PC-9 (cell line): Measurements from ENCODE around the gene GPR45. TPM values are rescaled to one million over a fixed set of nuclear protein-coding genes. Genes with fewer than 3 reads are reported as not detected.

Experiments used
- BruUV-seq: library from RNA; stranded (reverse); fragments of 400-500 nt; replicated peaks from 2 replicates; lab custom pipeline; 2021; lab: Mats Ljungman, UMichigan
- CTCF ChIA-PET: fragments of 300-600 bp; sonication (Branson Sonifier 250); formaldehyde crosslinking; loops from one replicate; lab custom pipeline; 2022; ENCODE audit warnings: antibody characterized with exemption; lab: Charles Lee
- POLR2A ChIA-PET: fragments of 300-600 bp; sonication (Branson Sonifier 250); formaldehyde crosslinking; loops from one replicate; lab custom pipeline; 2022; ENCODE audit warnings: antibody characterized with exemption; ENCODE audit not compliant: unreplicated experiment; lab: Charles Lee
- DNase-seq, 2 experiments: peaks; one replicate each; pipeline versions ENCODE4 v3.0.0 to v3.0.0-alpha.2; 2015 to 2022; ENCODE audit warnings: mixed read lengths in 1 of 2
- H2AFZ ChIP-seq: fragments of 200-600 bp; sonication (generic); 2 replicates; pipeline ENCODE4 v1.8.1; 2017; ENCODE audit warnings: antibody characterized with exemption
- H3F3A ChIP-seq: fragments of 200-600 bp; sonication (generic); 2 replicates; pipeline ENCODE4 v1.8.1; 2017; ENCODE audit warnings: antibody characterized with exemption, mild to moderate bottlenecking, low read depth; ENCODE audit not compliant: insufficient read depth
- H3K27ac ChIP-seq: fragments of 200-600 bp; sonication (generic); 2 replicates; pipeline ENCODE4 v1.6.1; 2016; ENCODE audit warnings: mixed run types
- H3K27me3 ChIP-seq: fragments of 200-600 bp; sonication (generic); 2 replicates; pipeline ENCODE4 v1.6.1; 2016; ENCODE audit warnings: low read depth, mixed run types; ENCODE audit not compliant: insufficient read depth
- H3K36me3 ChIP-seq: fragments of 200-600 bp; sonication (generic); 2 replicates; pipeline ENCODE4 v1.6.1; 2016; ENCODE audit warnings: low read depth, mixed run types
- H3K4me1 ChIP-seq: fragments of 200-600 bp; sonication (generic); replicated peaks from 2 replicates; pipeline ENCODE4 v1.6.1; 2016; ENCODE audit warnings: mixed run types; ENCODE audit not compliant: insufficient read depth
- H3K4me2 ChIP-seq: fragments of 200-600 bp; sonication (generic); 2 replicates; pipeline ENCODE4 v1.6.1; 2017; ENCODE audit warnings: mixed run types
- H3K4me3 ChIP-seq: fragments of 200-600 bp; sonication (generic); 2 replicates; pipeline ENCODE4 v1.6.1; 2016; ENCODE audit warnings: mixed run types
- H3K79me2 ChIP-seq: fragments of 200-600 bp; sonication (generic); 2 replicates; pipeline ENCODE4 v1.6.1; 2017; ENCODE audit warnings: low read depth, mixed run types
- H3K9me2 ChIP-seq: fragments of 200-600 bp; sonication (generic); 2 replicates; pipeline ENCODE4 v1.8.1; 2017; ENCODE audit warnings: mild to moderate bottlenecking; ENCODE audit not compliant: insufficient read depth
- H3K9me3 ChIP-seq: fragments of 200-600 bp; sonication (generic); 2 replicates; pipeline ENCODE4 v1.8.1; 2016; ENCODE audit warnings: low read depth; ENCODE audit not compliant: insufficient read depth
- H4K20me1 ChIP-seq: fragments of 200-600 bp; sonication (generic); 2 replicates; pipeline ENCODE4 v1.8.1; 2017; ENCODE audit not compliant: insufficient read depth
- EZH2 ChIP-seq: fragments of 200-600 bp; sonication (generic); IDR thresholded peaks from 2 replicates; pipeline ENCODE4 v1.8.0; 2017; ENCODE audit warnings: antibody characterized with exemption, low read depth
- intact Hi-C: fragments of 100-400 bp; cut with micrococcal nuclease; formaldehyde crosslinking; loops from one replicate; pipeline ENCODE4 v1.10.0; 2022; ENCODE audit not compliant: unreplicated experiment
- total RNA-seq: library from RNA; stranded (reverse); gene quantifications from 2 replicates; pipeline ENCODE4 v1.2.3, GENCODE V29; 2021
- TF ChIP-seq, protein P1 (sequence below): fragments of 200-600 bp; sonication (generic); conservative IDR thresholded peaks from 2 replicates; pipeline ENCODE4 v1.6.1; 2017; ENCODE audit warnings: mixed run types, antibody characterized with exemption, mild to moderate bottlenecking, moderate library complexity

Gene GPR45
- total RNA-seq, 1 experiment from 2014 or later, result not detected

DNA sequence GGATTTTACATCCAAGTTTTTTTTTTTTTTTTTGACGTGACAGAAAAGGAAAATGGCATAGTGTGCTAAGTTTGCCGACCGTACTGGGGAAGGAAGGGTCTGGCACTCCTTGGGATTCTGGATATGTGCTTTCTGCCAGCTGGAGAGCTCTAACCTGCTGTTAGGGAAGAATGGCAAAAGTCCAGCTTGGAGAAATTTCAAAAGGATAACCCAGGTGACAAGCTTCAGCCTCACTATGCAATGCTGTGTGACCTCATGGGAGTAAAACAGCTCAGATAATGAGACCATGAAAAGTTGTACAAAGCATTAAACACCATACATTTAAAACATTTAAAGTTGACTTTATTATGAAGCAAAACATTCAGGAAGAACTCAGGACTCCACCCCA, 10.3 kb upstream of the GPR45 start:
- TF ChIP-seq, protein P1, sequence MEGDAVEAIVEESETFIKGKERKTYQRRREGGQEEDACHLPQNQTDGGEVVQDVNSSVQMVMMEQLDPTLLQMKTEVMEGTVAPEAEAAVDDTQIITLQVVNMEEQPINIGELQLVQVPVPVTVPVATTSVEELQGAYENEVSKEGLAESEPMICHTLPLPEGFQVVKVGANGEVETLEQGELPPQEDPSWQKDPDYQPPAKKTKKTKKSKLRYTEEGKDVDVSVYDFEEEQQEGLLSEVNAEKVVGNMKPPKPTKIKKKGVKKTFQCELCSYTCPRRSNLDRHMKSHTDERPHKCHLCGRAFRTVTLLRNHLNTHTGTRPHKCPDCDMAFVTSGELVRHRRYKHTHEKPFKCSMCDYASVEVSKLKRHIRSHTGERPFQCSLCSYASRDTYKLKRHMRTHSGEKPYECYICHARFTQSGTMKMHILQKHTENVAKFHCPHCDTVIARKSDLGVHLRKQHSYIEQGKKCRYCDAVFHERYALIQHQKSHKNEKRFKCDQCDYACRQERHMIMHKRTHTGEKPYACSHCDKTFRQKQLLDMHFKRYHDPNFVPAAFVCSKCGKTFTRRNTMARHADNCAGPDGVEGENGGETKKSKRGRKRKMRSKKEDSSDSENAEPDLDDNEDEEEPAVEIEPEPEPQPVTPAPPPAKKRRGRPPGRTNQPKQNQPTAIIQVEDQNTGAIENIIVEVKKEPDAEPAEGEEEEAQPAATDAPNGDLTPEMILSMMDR, result no peak
- TF ChIP-seq EZH2, result no peak
- Histone ChIP-seq H3K79me2 (no peaks in the 10 kb centered on the region), H3K4me2 (no peak overlapping the region), H3K27me3 (peaks cover 34% of the 10 kb centered on the region), H3K4me3 (no peak overlapping the region), H3K4me1 (peaks cover 6% of the 10 kb centered on the region; the same call in 1 of the 2 replicates), H4K20me1 (no peaks in the 10 kb centered on the region), H3K9me2 (no peaks in the 10 kb centered on the region), H3K27ac (no peak overlapping the region), H3K9me3 (no peaks in the 10 kb centered on the region), H3F3A (no peaks in the 10 kb centered on the region), H2AFZ (no peak overlapping the region), H3K36me3 (no peaks in the 10 kb centered on the region)
- no peak for DNase-seq
- BruUV-seq, result no TSS peak
- ChIA-PET CTCF (no interaction called here), POLR2A (no interaction called here)
- intact Hi-C loops, result loop anchor here (10.0 kb wide), 1 partner anchor 56 kb away; no protein-coding TSS in a partner anchor

DNA sequence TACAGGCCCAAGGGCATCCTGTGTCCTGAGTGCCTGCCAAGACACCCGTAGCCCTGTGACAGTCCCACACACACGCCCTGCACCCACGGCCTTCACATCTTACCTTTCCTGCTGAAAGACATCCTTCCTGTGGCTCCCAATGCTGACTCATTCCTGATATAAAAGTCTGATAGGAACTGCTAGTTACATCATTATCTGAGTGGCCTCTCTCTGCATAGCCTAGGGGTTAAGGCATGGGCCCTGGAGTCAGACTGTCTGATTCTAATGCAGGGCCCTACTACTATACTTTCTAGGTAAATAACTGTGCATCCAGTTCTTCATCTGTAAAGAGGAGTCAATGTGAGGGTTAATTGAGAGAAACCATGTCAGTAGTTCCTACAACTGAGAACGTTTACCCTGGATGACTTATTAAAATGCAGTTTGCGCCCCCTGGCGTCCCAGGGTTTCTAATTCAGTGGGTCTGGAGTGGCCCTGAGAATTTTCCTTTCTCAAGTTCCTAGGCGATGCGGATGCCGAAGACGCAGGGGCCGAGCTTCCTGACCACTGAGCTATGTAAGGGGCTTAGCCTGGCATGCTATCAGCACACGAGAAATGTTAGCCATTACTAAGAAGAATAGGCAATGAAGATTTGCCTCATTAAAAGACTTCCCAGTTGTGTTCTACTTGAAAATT, 6.0 kb upstream of the GPR45 start:
- Histone ChIP-seq H4K20me1 (no peaks in the 10 kb centered on the region), H3K4me2 (peak overlapping the region; percentile 20; the same call in 1 of the 2 replicates), H3K4me1 (peaks cover 6% of the 10 kb centered on the region; the same call in 1 of the 2 replicates), H2AFZ (no peak overlapping the region), H3K27ac (no peak overlapping the region), H3F3A (no peaks in the 10 kb centered on the region), H3K9me3 (no peaks in the 10 kb centered on the region), H3K9me2 (no peaks in the 10 kb centered on the region), H3K36me3 (no peaks in the 10 kb centered on the region), H3K4me3 (no peak overlapping the region), H3K79me2 (no peaks in the 10 kb centered on the region), H3K27me3 (no peaks in the 10 kb centered on the region)
- BruUV-seq, result no TSS peak
- peak; percentile 61 to 65 for DNase-seq
- intact Hi-C loops, result loop anchor here (1.0 to 10.0 kb wide), 2 partner anchors 61 to 121 kb away; no protein-coding TSS in a partner anchor
- ChIA-PET POLR2A (no interaction called here), CTCF (interaction anchor here (0.5 kb wide), 1 partner anchor 386 kb away, joined by 3 read pairs; no protein-coding TSS in a partner anchor)
- TF ChIP-seq, protein P1, result peak; percentile 85
- no peak for TF ChIP-seq EZH2

DNA sequence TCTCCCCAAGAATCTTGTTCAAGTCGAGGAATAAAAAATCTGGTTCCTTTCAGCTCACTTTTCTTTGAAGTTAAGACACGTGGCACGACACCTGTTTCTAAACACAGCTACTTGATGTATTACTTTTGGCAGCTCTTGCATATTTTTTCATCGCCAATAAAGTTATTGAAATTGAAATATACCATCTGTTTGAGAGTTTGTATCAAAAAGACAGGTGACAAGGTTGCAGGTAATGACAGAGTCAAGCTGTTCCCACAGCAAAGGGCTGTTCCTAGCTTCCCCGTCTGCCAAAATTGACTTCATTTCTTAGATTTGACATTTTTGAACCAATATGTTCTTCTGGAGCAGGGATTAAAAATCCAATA, 5.5 kb upstream of the GPR45 start:
- no peak for DNase-seq
- H3K36me3 ChIP-seq, result no peaks in the 10 kb centered on the region
- H3F3A ChIP-seq, result no peaks in the 10 kb centered on the region
- no peak overlapping the region for H3K27ac ChIP-seq
- TF ChIP-seq EZH2, result no peak
- TF ChIP-seq, protein P1, result no peak
- intact Hi-C loops, result loop anchor here (10.0 kb wide), 1 partner anchor 61 kb away; no protein-coding TSS in a partner anchor
- no peak overlapping the region for H3K4me2 ChIP-seq
- H3K9me2 ChIP-seq, result no peaks in the 10 kb centered on the region
- no peaks in the 10 kb centered on the region for H3K27me3 ChIP-seq
- ChIA-PET POLR2A (no interaction called here), CTCF (no interaction called here)
- no TSS peak for BruUV-seq
- H3K79me2 ChIP-seq, result no peaks in the 10 kb centered on the region
- H3K9me3 ChIP-seq, result no peaks in the 10 kb centered on the region
- H2AFZ ChIP-seq, result no peak overlapping the region
- peaks cover 6% of the 10 kb centered on the region; the same call in 1 of the 2 replicates for H3K4me1 ChIP-seq
- no peak overlapping the region for H3K4me3 ChIP-seq
- H4K20me1 ChIP-seq, result no peaks in the 10 kb centered on the region
